ENCODE data around the gene HMGN1.

The HMGN1 gene

GRCh38 chr21:39366563-39366962 lies 17.7 kb upstream of the HMGN1 start:
- no peak for DNase-seq

- no peak for DNase-seq
Measured at GRCh38 chr21:39364949-39365348, 16.1 kb upstream of the HMGN1 start.

GRCh38 chr21:39363607-39364555 lies 15.0 kb upstream of the HMGN1 start:
- DNase-seq = peak; percentile 96

GRCh38 chr21:39362733-39363132 lies 13.8 kb upstream of the HMGN1 start:
- no peak for DNase-seq

- no peak for DNase-seq
Measured at GRCh38 chr21:39359382-39359781, 10.5 kb upstream of the HMGN1 start.

GRCh38 chr21:39353295-39353694 lies 4.4 kb upstream of the HMGN1 start:
- no peak for DNase-seq

GRCh38 chr21:39350094-39351005 lies 1.5 kb upstream of the HMGN1 start:
- no peak for DNase-seq

- DNase-seq = peak; percentile 99
Measured at GRCh38 chr21:39349211-39350093, 564 bp upstream of the HMGN1 start.

- DNase-seq = no peak
Measured at GRCh38 chr21:39348040-39348354, 891 bp downstream of the HMGN1 start.

GRCh38 chr21:39347537-39347936 lies 1.4 kb downstream of the HMGN1 start:
- DNase-seq = peak; percentile 42

GRCh38 chr21:39346671-39347331 lies 2.1 kb downstream of the HMGN1 start:
- no peak for DNase-seq

- DNase-seq = no peak
Measured at GRCh38 chr21:39346206-39346605, 2.7 kb downstream of the HMGN1 start.

- DNase-seq = no peak
Measured at GRCh38 chr21:39345440-39345839, 3.4 kb downstream of the HMGN1 start.

- DNase-seq = no peak
Measured at GRCh38 chr21:39344848-39345247, 4.0 kb downstream of the HMGN1 start.

GRCh38 chr21:39341249-39341923 lies 7.5 kb downstream of the HMGN1 start:
- DNase-seq = no peak

GRCh38 chr21:39340687-39341086 lies 8.2 kb downstream of the HMGN1 start:
- no peak for DNase-seq

- no peak for DNase-seq
Measured at GRCh38 chr21:39339231-39339630, 9.7 kb downstream of the HMGN1 start.

GRCh38 chr21:39336457-39337008 lies 12.4 kb downstream of the HMGN1 start:
- DNase-seq = no peak

GRCh38 chr21:39334611-39335010 lies 14.3 kb downstream of the HMGN1 start:
- DNase-seq = no peak

GRCh38 chr21:39332175-39332574 lies 16.7 kb downstream of the HMGN1 start:
- no peak for DNase-seq

GRCh38 chr21:39330001-39330400 lies 18.9 kb downstream of the HMGN1 start:
- no peak for DNase-seq

Measured in hematopoietic multipotent progenitor cell treated with erythropoietin and hydrocortisone succinate and interleukin-3 and kit ligand, for 4 days (in vitro differentiated cells).